ENCODE results near the gene COMTD1.
"Not testable (repeated sequence)": the region's sequence is repeated elsewhere in the genome, so short reads cannot be mapped to it uniquely, and the experiment has no call there.

Gene COMTD1

GRCh38 chr10:75209921-75210281, 25.9 kb downstream of the COMTD1 start:
- TF ChIP-seq CTCF (IDR thresholded peaks at IDR 0.05; ENCODE audit: insufficient read depth, low read depth, low read length, missing control alignments), result no peak
- peak; percentile 65 for DNase-seq (ENCODE audit: low read depth)
- H3K4me3 ChIP-seq (ENCODE audit: low read length), result peak overlapping the region; percentile 80

GRCh38 chr10:75209086-75209920, 26.5 kb downstream of the COMTD1 start:
- peak overlapping the region; percentile 80 for H3K4me3 ChIP-seq (ENCODE audit: low read length)
- TF ChIP-seq CTCF (IDR thresholded peaks at IDR 0.05; ENCODE audit: insufficient read depth, low read depth, low read length, missing control alignments), result no peak
- DNase-seq (ENCODE audit: low read depth), result no peak

- no peak for TF ChIP-seq CTCF (IDR thresholded peaks at IDR 0.05; ENCODE audit: insufficient read depth, low read depth, low read length, missing control alignments)
- DNase-seq (ENCODE audit: low read depth), result peak; percentile 99
- H3K4me3 ChIP-seq (ENCODE audit: low read length), result no peak overlapping the region
These were observed 27.6 kb downstream of the COMTD1 start for GRCh38 chr10:75208181-75208580.

- DNase-seq (ENCODE audit: low read depth), result no peak
- H3K4me3 ChIP-seq (ENCODE audit: low read length), result no peak overlapping the region
- no peak for TF ChIP-seq CTCF (IDR thresholded peaks at IDR 0.05; ENCODE audit: insufficient read depth, low read depth, low read length, missing control alignments)
These were observed 28.0 kb downstream of the COMTD1 start for GRCh38 chr10:75207857-75208144.

- TF ChIP-seq CTCF (IDR thresholded peaks at IDR 0.05; ENCODE audit: insufficient read depth, low read depth, low read length, missing control alignments), result no peak
- DNase-seq (ENCODE audit: low read depth), result no peak
- H3K4me3 ChIP-seq (ENCODE audit: low read length), result no peak overlapping the region
These were observed 28.5 kb downstream of the COMTD1 start for GRCh38 chr10:75207079-75207856.

- DNase-seq (ENCODE audit: low read depth); H3K4me3 ChIP-seq (ENCODE audit: low read length): not testable (repeated sequence)
These were observed 29.1 kb downstream of the COMTD1 start for GRCh38 chr10:75206638-75207037.

GRCh38 chr10:75205908-75206307, 29.8 kb downstream of the COMTD1 start:
- DNase-seq (ENCODE audit: low read depth), result no peak
- H3K4me3 ChIP-seq (ENCODE audit: low read length), result no peak overlapping the region
- TF ChIP-seq CTCF (IDR thresholded peaks at IDR 0.05; ENCODE audit: insufficient read depth, low read depth, low read length, missing control alignments), result no peak
